GM21576 (cell line): ENCODE data around the gene FHIP2A.
A peak's percentile ranks its signal among the peaks of the same experiment; 100 is the strongest.
"Not testable (repeated sequence)": the region's sequence is repeated elsewhere in the genome, so short reads cannot be mapped to it uniquely, and the experiment has no call there.

Experiments used
- ATAC-seq: cut with Tn5 transposase; IDR thresholded peaks from one replicate; pipeline ENCODE4 v1.9.1; 2021; ENCODE audit warnings: mild to moderate bottlenecking, moderate library complexity; ENCODE audit not compliant: unreplicated experiment

FHIP2A gene

GRCh38 chr10:114816308-114816707 lies 5.3 kb upstream of the FHIP2A start:
- ATAC-seq, result no peak

DNA sequence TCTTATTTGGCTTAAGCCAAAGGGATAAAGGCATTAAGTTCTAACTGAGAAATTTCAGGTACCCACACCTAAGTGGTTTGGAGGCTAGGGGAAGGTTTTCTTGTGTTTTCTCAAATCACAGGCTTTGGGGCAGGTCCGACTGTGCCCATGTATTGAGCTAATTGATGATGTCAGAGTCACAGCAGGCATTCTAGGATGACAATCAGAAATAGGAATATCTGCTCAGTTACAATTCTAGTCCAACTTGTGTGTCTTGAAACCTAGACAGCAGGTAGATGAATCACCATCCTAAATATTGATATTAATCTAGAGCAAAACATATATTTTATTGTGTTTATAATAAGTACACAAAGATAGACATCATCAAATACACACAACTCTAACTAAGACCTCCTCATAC lies 2.3 kb upstream of the FHIP2A start:
- ATAC-seq, result no peak

DNA sequence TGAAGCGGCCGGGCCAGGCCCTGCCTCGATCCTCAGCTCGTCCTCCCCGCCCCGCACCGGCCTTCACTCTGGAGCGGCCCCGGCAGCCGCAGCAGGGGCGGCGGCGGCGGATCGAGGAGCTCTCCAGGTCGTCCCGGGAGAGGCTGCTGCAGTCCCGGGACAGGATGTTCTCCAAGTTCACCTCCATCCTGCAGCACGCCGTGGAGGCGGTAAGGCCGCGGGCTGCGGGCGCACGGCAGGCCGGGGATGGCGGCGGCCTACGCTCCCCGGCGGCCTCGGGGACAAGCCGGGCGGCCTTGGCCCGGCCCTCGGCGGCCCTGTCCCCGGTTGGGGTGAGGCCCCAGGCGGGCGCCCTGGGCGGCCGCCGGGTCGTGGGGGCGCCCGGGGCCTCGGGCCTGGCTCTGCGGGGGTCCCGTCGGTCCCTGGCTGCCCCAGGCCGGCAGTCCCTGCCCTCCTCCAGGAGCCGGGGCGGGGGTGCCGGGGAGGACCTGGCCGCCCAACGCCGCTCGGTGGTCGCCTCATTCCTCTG lies 399 bp downstream of the FHIP2A start:
- ATAC-seq, result peak; percentile 35

GRCh38 chr10:114822444-114823076 lies 980 bp downstream of the FHIP2A start:
- peak; percentile 11 for ATAC-seq

- ATAC-seq, result no peak
Observed at GRCh38 chr10:114823077-114823463, 1.5 kb downstream of the FHIP2A start.

GRCh38 chr10:114824391-114824790 lies 2.8 kb downstream of the FHIP2A start:
- no peak for ATAC-seq

DNA sequence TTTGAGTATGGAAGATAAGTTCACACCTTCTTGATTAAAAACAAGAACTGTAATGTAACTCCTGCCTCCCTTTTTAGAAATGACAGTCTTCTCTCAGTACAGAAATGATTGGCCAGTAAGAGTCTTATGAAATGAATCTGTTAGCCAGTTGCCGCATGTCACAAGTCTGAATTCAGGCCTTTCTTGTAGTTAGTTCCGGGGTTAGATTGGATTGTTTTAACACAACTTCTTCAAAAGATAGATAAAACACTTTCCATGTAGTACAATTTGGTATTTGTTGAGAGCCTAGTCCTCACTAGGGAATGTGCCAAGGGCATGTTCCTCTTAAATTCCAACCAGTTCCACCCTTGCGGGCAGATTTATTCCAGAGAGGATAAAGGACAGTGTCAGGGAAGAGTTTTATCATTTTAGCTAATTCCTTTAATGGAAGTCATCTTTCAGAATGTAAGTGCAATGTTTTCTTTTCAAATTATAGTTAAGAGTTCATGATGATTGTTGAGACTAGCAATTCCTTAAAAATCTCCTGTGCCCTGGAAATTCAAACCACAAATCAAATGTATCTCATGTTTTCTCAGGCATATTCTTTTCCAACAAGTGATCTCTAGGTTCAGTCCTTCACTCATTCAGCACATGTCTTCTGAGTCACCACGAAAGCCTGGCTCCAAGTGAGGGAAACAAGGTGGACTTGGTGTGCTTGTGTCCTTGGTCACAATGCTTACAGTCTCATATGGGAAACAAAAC lies 4.1 kb downstream of the FHIP2A start:
- ATAC-seq, result peak; percentile 55

DNA sequence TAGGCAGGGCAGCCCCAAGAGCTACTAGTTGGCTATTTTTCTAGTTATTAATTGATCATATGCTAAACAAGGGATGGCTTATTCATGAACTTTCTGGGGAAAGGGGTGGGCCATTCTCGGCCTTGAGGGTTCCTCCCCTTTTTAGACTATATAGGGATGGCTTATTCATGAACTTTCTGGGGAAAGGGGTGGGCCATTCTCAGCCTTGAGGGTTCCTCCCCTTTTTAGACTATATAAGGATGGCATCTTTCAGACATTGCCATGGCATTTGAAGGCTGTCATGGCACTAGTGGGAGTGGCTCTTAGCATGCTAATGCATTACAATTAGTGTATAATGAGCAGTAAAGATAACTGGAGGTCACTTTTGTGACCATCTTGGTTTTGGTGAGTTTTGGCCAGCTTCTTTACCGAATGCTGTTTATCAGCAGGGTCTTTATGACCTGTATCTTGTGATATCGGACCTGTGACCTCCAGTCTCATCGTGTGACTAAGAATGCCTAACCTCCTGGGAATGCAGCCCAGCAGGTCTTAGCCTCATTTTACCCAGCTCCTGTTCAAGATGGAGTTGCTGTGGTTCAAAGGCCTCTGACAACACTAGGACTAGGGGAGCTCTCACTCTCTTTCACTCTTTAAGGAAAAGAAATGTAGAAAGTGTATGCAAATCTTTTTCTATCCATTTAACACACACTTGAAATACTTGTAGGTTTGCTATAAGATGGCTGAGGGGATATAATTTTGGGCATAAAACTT lies 7.8 kb downstream of the FHIP2A start:
- ATAC-seq, result no peak

DNA sequence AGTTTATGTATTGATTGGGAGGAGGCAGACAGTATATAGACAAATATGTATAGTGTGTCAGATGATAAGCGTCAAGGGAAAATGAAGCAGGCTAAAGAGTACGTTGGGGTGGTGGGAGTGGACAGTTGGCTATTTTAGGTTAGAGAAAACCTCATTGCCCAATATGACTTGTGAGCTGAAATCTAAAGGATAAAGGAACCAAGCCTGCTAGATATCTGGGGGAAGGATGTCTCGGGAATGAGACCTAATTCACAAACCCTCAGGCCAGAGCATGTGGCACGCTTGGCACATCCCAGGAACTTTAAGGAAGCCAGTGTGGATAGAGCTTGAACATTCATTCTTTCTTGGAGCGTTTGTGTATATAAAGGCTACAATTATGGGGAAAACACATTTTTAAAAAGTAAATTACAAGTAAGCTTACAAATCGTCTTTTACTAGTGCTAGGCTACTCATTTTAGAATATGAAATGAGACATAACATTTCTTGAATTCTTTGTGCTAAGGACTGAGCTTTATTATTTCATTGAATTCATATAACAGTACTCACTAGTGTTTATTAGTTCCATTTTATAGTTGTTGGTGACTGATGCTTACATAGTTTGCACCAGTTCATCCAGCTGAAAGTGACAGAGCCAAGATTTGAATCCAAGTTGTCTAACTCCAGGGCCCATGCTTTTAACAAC lies 9.7 kb downstream of the FHIP2A start:
- no peak for ATAC-seq

- no peak for ATAC-seq
Observed at GRCh38 chr10:114837690-114838089, 16.1 kb downstream of the FHIP2A start.

DNA sequence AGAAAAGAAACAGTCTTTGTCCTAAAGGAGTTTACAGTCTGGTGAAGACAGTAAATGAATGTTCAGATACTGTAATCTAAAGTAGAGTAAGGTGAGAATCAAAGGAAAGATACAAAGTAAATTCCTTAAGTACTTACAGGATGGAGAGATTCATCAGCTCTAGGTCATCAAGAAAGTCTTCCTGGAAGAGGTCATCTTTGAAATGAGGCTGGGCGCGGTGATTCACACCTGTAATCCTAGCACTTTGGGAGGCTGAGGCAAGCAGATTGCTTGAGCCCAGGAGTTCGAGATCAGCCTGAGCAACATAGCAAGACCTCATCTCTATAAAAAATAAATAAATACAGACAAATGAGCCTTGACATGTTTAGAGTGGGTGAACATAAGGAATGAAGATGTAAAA lies 18.3 kb downstream of the FHIP2A start:
- ATAC-seq, result no peak

DNA sequence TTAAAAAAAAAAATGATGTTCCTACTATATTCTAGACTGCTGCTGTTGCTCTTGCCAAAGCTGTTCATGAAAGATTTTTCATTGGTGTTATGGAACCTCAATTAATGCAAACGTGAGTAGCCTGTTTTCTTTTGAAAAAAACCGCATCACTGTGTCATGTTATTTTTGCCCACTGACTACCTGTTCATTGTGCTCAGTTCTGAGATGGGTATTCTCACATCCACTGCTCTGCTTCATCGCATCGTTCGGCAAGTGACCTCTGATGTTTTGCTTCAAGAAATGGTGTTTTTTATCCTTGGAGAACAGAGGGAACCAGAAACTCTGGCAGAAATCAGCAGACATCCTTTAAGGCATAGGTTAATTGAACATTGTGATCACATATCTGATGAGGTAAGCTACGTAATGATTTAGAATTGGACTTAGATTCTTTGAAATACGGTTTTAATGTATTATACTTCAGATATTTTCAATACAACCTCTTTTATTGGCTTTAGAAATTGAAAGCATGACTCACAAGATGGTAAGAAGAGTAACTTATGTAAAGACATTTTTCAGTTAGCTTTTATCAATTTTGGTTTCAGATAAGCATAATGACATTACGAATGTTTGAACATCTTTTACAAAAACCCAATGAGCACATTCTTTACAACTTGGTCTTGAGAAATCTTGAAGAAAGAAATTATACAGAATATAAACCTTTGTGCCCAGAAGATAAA lies 24.6 kb downstream of the FHIP2A start:
- no peak for ATAC-seq

- not testable (repeated sequence) for ATAC-seq
Observed at GRCh38 chr10:114847517-114847916, 25.9 kb downstream of the FHIP2A start.

DNA sequence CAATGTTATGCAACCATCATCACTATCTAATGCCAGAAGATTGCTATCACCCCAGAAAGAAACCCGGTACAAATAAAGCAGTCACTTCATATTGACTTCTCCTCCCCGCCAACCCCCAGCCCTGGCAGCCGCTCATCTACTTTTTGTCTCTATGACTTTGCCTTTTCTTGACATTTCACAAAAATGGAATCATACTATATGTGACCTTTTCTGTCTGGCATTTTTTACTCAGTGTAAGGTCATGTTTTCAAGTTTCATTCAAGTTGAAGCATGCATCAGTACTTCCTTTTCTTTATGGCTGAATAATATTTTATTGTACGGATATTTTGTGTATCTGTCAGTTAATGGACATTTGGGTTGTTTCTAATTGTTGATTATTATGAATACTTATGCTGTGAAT lies 28.1 kb downstream of the FHIP2A start:
- no peak for ATAC-seq

DNA sequence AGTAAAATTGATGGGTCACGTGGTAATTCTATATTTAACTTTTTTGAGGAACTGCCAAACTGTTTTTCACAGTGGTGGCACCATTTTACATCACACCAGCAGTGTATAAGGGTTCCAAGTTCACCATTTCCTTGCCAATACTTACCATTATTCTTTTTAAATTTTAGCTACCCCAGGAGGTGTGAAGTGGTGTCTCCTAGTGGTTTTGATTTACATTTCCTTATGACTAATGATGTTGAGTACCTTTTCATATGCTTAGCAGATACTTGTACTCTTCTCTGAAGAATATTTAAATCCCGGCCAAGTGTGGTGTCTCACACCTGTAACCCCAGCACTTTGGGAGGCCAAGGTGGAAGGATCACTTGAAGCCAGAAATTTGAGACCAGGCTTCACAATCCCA lies 28.5 kb downstream of the FHIP2A start:
- no peak for ATAC-seq

GRCh38 chr10:114851336-114851735 lies 29.8 kb downstream of the FHIP2A start:
- ATAC-seq, result no peak

DNA sequence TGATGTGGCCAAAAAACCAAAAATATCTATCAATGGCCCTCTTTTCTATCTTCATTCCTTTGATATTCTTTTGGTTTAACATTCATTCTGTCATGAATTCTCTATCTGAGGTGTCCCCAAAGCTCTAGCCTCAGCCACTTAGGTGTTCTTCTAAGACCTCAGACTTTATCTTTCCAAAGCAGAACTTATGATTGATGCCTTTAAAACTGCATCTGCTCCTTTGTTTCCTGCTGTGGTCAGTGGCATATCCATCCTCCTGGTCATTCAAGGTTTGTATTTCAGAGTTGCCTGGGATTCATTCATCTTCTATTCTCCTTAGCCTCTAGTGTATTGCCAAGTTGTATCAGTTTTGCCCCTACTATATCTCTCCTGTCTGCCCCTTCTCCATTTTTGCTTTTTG lies 30.6 kb downstream of the FHIP2A start:
- ATAC-seq, result no peak

- ATAC-seq, result no peak
Observed at GRCh38 chr10:114854906-114855305, 33.3 kb downstream of the FHIP2A start.

- no peak for ATAC-seq
Observed at GRCh38 chr10:114855776-114856543, 34.4 kb downstream of the FHIP2A start.
